DMS 273 treated with DMSO at 0.1 percent for 48 hours (cell line): ENCODE results near the gene RNF151.
"Not testable (repeated sequence)": the region's sequence is repeated elsewhere in the genome, so short reads cannot be mapped to it uniquely, and the experiment has no call there.

Experiments used
- DNase-seq: peaks from one replicate; lab custom pipeline; 2025; lab: John Stamatoyannopoulos, UW

The RNF151 gene

DNA sequence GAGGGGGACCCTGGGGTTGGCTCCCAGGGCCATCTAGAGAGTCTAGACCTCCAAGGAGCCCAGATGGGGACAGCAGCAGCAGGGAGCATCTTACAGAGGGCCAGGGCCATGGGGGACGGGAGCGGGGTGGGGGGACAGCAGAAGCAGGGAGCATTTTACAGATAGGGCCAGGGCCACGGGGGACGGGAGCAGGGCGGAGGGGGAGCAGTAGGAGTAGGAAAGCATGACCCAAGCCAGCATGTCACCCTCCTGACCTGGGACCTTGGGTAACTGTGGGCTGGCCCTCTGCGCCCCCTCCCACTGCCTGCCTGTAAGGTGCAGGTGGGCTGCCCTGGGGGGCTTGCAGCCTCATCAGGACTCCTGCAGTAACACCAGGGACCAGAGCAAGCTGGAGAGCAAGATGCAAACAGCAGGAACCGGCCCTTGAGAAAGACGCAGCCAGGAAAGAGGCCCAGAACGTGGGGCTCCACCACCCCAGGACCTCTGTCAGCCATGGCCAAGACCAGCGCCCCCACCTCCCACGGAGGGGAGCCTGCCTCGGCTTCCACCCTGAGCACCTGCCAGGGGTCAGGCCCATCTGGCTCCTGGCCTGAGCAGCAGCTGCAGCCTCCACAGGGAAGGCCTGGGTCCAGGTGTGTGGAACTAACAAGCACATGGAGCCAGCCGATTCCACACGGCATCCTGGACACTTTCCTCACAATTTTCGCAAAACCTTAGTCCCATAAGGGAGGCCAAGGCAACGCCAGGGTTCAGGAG lies 40.6 kb downstream of the RNF151 start:
- no peak for DNase-seq

DNA sequence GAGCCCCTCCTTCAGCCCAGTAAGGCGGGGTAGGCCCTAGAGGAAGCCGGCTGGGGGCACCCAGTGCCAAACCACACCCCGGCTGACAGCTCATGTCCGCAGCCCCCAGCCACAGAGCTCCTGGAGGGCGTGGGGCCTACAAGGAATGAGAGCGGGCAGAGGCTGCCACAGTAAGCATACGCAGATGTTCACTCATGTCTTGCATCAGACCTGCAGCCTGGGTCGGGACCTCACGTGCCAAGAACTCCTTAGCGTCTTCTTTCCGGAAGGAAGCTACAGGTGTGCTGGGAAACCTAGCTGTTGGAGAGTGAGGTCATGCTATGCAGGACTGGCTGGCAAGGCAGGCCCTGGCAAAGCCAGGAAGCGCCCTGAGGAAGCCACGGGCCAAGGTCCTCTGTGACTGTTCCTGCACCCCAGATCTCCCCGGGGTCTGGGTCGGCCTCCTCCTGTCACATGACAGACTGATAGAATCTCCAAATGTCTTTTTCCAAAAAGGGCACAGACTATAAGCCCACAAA lies 41.4 kb downstream of the RNF151 start:
- no peak for DNase-seq

DNA sequence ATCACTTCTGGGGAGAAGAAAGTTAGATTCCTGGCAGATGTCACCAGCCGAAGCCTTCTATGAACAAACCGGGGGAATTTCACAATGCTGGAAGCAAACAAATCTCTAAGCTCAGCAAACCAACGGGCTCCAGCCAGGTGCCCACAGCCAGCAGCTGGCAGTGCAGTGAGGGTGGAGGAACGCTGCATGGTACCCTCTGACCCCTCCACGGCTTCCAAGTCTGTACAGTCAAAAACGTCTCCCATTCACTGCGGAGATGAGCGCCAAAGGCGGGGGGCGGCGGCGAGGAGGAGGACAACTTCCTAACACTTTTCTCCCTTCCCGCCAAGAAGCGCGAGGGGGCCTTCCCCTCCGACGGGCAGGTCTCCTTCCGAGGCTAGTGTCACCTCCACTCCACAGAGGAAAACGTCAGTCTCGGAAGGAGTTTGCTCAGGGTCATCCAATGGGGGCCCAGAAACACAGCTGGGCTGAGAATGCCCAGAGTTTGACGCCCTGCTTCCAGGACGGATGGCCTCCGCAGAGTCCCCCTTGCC lies 42.0 kb downstream of the RNF151 start:
- no peak for DNase-seq

DNA sequence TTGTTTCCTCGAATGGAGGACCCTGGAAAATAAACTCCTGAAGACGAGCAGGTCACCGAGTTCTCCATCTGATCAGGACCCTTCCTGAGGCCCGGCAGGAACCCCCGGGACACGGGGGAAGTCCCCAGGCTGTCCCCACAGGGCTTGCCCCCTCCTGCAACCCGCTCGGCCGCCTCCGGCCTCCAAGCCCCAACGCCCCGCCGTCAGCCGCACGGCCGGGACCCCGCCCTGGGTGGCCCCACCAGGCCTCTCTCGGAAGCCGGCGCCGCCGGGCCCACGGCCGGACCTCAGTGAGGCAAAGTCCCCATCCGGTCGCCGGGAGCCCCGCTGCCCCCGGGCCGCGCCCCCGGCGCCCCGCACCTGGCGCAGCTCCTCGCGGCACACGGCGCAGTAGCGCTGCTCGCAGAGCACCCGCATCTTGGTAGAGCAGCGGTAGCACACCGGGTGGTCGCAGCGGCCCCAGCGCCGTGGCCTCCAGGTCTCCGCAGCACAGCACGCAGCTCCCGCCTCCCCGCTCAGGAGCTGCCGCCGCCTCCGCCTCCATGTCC lies 42.6 kb downstream of the RNF151 start:
- no peak for DNase-seq

DNA sequence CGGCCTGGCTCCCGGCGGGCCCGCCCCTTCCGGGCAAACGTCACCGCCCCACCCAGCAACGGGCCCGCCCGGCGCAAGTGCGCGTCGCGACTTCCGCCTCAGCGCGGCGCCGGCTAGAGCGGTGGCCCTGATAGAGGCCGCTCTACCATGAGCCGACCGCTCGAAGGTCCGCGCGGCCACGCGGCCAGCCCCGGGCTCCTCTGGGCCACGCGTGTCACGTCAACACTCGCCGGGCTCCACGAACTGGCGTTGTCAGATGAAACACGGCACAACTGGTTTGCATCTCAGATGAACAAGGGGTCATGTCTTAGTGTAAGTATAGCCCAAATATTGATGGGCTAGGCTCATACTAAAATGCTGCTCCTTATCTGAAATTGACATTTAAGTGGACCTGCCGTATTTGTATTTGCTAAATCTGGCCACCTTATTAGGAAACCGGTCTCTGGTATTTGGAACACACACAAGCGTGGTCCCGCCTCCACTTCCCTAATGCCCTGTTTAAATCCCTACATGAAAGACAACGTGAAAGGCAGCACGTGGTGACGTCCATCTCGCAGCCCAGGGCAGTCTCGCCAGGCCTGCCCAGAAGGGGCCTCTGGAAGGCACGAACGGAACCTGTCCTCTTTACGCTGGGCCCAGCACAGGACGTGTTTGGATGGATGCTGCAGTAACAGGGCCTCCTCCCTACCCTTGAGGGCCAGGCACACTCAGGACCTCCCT lies 43.3 kb downstream of the RNF151 start, which contains the start of gene ZNF598:
ZNF598 (minus strand) TSS at position 31 of the 720 bp plus-strand sequence.
- peak; percentile 27 for DNase-seq

DNA sequence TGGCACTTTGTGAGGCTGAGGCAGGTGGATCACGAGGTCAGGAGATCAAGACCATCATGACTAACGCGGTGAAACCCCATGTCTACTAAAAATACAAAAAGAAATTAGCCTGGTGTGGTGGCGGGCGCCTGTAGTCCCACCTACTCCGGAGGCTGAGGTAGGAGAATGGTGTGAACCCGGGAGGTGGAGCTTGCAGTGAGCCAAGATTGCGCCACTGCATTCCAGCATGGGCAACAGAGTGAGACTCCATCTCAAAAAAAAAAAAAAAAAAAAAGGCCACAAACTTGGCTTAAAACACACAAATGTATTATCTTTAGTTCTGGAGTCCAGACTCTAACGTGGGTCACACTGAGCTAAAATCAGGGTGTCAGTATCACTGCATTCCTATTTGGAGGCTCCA lies 45.1 kb downstream of the RNF151 start:
- DNase-seq, result not testable (repeated sequence)

DNA sequence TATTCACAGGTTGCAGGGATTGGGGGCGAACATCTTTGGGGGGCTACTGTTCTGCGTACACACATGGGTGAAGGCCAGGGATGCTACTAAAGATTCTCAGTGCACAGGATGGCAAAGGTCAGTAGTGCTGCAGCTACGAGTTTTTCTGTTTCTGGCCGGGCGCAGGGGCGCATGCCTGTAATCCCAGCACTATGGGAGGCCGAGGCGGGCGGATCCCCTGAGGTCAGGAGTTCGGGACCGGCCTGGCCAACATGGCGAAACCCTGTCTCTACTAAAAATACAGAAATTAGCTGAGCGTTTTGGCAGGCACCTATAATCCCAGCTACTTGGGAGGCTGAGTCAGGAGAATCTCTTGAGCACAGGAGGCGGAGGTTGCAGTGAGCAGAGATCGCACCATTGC lies 46.9 kb downstream of the RNF151 start:
- no peak for DNase-seq

DNA sequence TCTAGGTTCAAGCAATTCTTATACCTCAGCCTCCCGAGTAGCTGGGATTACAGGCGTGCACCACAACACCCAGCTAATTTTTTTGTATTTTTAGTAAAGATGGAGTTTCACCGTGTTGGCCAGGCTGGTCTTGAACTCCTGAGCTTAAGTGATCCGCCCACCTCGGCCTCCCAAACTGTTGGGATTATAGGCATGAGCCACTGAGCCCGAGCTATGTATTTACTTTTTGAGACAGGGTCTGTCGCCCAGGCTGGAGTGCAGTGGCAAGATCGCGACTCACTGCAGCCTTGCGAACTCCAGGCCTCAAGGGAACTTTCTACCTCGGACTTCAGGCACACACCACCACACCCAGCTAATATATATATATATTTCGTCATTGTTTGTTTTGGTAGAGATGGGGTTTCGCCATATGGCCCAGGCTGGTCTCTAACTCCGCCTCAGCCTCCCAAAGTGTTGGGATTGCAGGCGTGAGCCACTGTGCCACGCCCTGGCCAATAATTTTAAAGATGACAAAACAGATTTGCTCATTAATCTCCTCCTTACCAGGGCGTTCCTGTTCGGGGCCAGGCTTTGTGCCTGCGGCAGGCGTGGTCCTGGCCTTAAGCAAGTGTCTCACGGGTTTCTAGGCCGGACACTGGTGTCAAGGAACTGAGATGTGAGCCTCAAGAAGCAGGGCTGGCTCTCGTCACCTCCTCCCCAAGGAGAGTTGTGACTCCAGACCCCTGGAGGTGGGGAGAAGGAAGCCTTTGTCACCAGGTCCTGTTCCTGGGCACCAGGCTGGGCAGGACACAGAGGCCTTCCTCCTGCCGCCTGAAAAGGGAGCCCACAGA lies 48.7 kb downstream of the RNF151 start:
- peak; percentile 55 for DNase-seq

DNA sequence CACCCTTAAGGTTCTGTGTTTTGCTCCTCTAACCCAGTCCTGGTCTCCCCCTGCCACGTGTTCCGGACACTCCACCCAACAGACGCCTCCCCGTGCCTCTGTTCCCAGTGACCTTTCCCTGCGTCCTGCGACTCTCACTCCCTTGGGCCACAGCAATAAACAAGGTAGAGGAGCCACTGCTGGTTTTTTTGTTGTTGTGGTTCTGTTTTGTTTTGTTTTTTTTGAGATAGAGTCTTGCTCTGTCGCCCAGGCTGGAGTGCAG lies 49.2 kb downstream of the RNF151 start:
- DNase-seq, result no peak

DNA sequence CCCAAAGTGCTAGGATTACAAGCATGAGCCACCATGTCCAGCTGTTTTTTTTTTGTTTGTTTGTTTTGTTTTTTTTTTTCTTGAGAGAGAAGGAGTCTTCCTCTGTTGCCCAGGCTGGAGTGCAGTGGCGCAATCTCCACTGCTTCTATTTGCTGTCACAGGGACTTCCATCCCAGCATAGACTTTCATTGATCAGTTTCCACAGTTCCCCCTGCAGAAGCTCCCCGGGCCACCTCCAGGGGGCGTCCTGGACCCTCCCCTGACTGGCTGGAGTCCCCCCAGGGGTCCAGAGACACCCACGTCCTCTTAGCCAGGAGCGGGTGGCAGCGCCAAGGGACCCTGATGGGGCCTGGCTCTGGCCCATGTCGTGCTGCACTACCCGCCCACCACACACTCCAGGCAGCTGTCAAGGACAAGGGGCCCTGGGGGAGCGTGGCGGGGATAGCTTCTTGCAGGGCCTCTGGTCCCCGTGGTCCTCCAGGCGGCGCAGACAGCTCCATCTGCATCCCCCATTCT lies 49.8 kb downstream of the RNF151 start:
- DNase-seq, result no peak
